Kidney (tissue), 14 donors: ENCODE measurements around the gene VAV2. TPM values are rescaled to one million over a fixed set of nuclear protein-coding genes. Genes with fewer than 3 reads are reported as not detected.

ENCODE experiments used
- DNase-seq, 5 donors: peaks; one replicate each; pipeline ENCODE4 v3.0.0-alpha.2; 2013 to 2020
- FAIRE-seq: peaks from 2 replicates; lab custom pipeline; 2012; peaks lifted over from hg19 to GRCh38; lab: Jason Lieb, UNC
- H3K27ac ChIP-seq, 2 donors: one replicate each; pipeline ENCODE4 v1.7.0; 2013; ENCODE audit warnings: low read depth in 2 of 2, low read length in 2 of 2, inconsistent platforms in 1 of 2
- H3K27me3 ChIP-seq: one replicate; pipeline ENCODE4 v1.7.1; 2013; ENCODE audit warnings: low read length, inconsistent platforms; ENCODE audit not compliant: control insufficient read depth, insufficient read depth
- H3K36me3 ChIP-seq, 3 donors: one replicate each; pipeline versions ENCODE4 v1.7.0 to v1.7.1; 2013; ENCODE audit warnings: low read length in 3 of 3, control low read depth in 1 of 3, inconsistent platforms in 1 of 3; ENCODE audit not compliant: insufficient read depth in 3 of 3, control insufficient read depth in 2 of 3
- H3K4me1 ChIP-seq, 3 donors: one replicate each; pipeline versions ENCODE4 v1.7.0 to v1.7.1; 2013; ENCODE audit warnings: low read length in 3 of 3, inconsistent platforms in 1 of 3, low read depth in 1 of 3; ENCODE audit not compliant: control insufficient read depth in 2 of 3, insufficient read depth in 2 of 3
- H3K4me3 ChIP-seq, 3 donors: one replicate each; pipeline versions ENCODE4 v1.7.0 to v1.8.1; 2013; ENCODE audit warnings: low read length in 3 of 3, control low read depth in 1 of 3, inconsistent platforms in 1 of 3
- H3K9ac ChIP-seq, 3 donors: one replicate each; pipeline versions ENCODE4 v1.7.0 to v1.7.1; 2013; ENCODE audit warnings: low read length in 3 of 3, control low read depth in 1 of 3, inconsistent platforms in 1 of 3
- H3K9me3 ChIP-seq, 3 donors: one replicate each; pipeline versions ENCODE4 v1.7.0 to v1.7.1; 2013; ENCODE audit warnings: low read length in 3 of 3, control low read depth in 1 of 3, inconsistent platforms in 1 of 3; ENCODE audit not compliant: control insufficient read depth in 2 of 3, insufficient read depth in 1 of 3
- intact Hi-C: fragments of 100-400 bp; cut with DNase I; formaldehyde crosslinking; loops from one replicate; pipeline ENCODE4 v1.11.1; 2022
- polyA plus RNA-seq: library from polyadenylated mRNA; stranded (reverse); fragments of 350-450 nt; fragmentation: Illumina TruSeq; extraction: RNeasy Lipid Tissue Mini Kit (QIAGEN cat#74804); gene quantifications from one replicate; pipeline ENCODE4 v1.2.3, GENCODE V29; 2014; ENCODE audit warnings: low read depth, low replicate concordance; ENCODE audit not compliant: insufficient read depth
- total RNA-seq: library from RNA; stranded (reverse); fragmentation: NEBNext Ultra II Directional; extraction: Animal tissue kit (Norgen Biotek cat#: 25700); gene quantifications from one replicate; pipeline ENCODE4 v1.2.1, GENCODE V29; 2021
- TF ChIP-seq, protein P1 (sequence below): IDR thresholded peaks from 3 replicates; pipeline ENCODE4 v1.5.1; 2012; ENCODE audit warnings: mild to moderate bottlenecking, moderate library complexity, borderline replicate concordance; ENCODE audit not compliant: insufficient read depth; ENCODE audit errors: extremely low read depth
- donor health status: control.
- donor health status: control.
- donor health status: control.
- donor health status: control.
- donor health status: control.
- donor health status: DM: yes; HTN: yes; CAD: no.
- donor health status: Normal renal cell carcinoma (clear cell type).

The VAV2 gene
- total and polyA plus RNA-seq, 2 donors from 2014 or later = 22.3 to 47.1 TPM

DNA sequence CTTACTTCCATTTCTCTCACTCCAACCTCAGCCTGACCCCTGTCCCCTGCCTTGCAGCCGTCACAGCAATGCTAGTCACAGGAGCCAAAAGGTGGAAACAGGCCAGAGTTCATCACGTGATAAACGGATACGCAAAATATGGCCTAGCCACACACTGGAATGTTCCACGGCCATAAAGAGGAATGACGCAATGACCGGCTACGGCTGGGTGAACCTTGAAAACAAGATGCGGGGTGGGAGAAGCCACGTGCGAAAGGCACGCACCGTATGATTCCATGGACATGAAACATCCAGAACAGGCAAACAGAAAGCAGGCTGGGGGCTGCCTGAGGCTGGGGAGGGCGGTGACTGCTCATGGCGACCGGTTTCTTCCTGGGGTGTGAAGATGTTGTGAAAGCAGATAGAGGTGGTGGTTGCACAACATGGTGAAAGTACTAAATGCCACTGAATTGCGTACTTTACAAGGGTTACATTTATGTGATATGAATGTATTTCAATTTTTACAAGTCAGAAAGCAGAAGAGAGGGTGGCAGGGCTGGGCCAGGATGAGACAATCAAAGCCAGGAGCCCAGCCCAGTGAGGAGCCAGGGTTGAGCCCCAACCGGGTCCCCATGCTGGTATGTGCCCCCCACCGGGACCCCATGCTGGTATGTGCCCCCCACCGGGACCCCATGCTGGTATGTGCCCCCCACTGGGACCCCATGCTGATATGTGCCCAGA lies 136.2 kb downstream of the VAV2 start:
- Histone ChIP-seq H3K27me3 (no peaks in the 10 kb centered on the region), H3K9ac (peak overlapping the region in 2 of 3 donors; percentile 18 to 30), H3K4me3 (no peak overlapping the region), H3K4me1 (peaks cover 0 to 23% (median 19%) of the 10 kb centered on the region in 3 donors), H3K9me3 (no peaks in the 10 kb centered on the region), H3K27ac (peak overlapping the region; percentile 88 to 93), H3K36me3 (peaks cover 0 to 7% (median 0%) of the 10 kb centered on the region in 3 donors)
- TF ChIP-seq, protein P1, sequence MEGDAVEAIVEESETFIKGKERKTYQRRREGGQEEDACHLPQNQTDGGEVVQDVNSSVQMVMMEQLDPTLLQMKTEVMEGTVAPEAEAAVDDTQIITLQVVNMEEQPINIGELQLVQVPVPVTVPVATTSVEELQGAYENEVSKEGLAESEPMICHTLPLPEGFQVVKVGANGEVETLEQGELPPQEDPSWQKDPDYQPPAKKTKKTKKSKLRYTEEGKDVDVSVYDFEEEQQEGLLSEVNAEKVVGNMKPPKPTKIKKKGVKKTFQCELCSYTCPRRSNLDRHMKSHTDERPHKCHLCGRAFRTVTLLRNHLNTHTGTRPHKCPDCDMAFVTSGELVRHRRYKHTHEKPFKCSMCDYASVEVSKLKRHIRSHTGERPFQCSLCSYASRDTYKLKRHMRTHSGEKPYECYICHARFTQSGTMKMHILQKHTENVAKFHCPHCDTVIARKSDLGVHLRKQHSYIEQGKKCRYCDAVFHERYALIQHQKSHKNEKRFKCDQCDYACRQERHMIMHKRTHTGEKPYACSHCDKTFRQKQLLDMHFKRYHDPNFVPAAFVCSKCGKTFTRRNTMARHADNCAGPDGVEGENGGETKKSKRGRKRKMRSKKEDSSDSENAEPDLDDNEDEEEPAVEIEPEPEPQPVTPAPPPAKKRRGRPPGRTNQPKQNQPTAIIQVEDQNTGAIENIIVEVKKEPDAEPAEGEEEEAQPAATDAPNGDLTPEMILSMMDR = no peak
- intact Hi-C loops = no loop called here
- FAIRE-seq = peak; percentile 97
- DNase-seq = peak; percentile 79 to 93 (median 86)

DNA sequence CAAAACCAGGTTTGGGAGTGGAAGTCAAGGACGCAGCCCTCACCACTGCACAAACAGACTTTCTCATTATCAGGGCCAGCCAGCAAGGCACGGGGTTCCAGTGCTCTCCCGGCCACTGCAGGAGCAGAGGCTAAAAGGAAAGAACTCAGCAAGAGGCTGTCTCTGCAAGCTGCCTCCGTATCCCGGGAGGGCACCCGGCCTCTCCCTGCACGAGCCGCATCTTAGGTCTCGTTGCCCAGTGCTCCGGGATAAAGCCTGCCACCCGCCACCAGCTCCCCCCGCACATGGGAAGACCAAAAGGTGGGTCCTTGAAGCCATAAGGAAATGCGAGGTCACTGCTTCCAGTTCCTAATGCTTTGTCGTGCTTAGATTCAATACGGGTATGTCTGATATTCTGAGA lies 136.8 kb downstream of the VAV2 start:
- Histone ChIP-seq H3K4me3 (no peak overlapping the region), H3K9me3 (no peaks in the 10 kb centered on the region), H3K9ac (peak overlapping the region in 2 of 3 donors; percentile 63 to 70), H3K36me3 (peaks cover 0 to 1% (median 0%) of the 10 kb centered on the region in 3 donors), H3K4me1 (peaks cover 0 to 23% (median 19%) of the 10 kb centered on the region in 3 donors), H3K27me3 (no peaks in the 10 kb centered on the region), H3K27ac (peak overlapping the region; percentile 88 to 93)
- intact Hi-C loops = no loop called here
- no peak for DNase-seq
- FAIRE-seq = no peak
- TF ChIP-seq, protein P1 = no peak

GRCh38 chr9:133854765-133855164 lies 137.4 kb downstream of the VAV2 start:
- FAIRE-seq = no peak
- peak overlapping the region; percentile 88 to 93 for H3K27ac ChIP-seq

More at GRCh38 chr9:133854765-133855164, 137.4 kb downstream of the VAV2 start:
- Histone ChIP-seq H3K4me3 (no peak overlapping the region), H3K27me3 (no peaks in the 10 kb centered on the region), H3K9me3 (no peaks in the 10 kb centered on the region), H3K36me3 (no peaks in the 10 kb centered on the region), H3K4me1 (peaks cover 0 to 23% (median 19%) of the 10 kb centered on the region in 3 donors), H3K9ac (peak overlapping the region in 2 of 3 donors; percentile 63 to 70)
- TF ChIP-seq, protein P1 = no peak
- no peak for DNase-seq
- intact Hi-C loops = no loop called here
